Breast epithelium (tissue), 3 donors: ENCODE measurements around the gene TNKS1BP1.

Experiments
- CTCF ChIP-seq, 3 donors: fragments of 450-650 bp; IDR thresholded peaks; one replicate each; pipeline ENCODE4 v1.5.1; 2016 to 2017; ENCODE audit warnings: antibody characterized with exemption in 3 of 3, mild to moderate bottlenecking in 3 of 3, moderate library complexity in 3 of 3
- POLR2A ChIP-seq: fragments of 450-650 bp; IDR thresholded peaks from one replicate; pipeline ENCODE4 v1.6.1; 2016; ENCODE audit warnings: antibody characterized with exemption, mild to moderate bottlenecking, moderate library complexity
- POLR2AphosphoS5 ChIP-seq, 3 donors: sonication (generic); formaldehyde crosslinking; IDR thresholded peaks; one replicate each; pipeline ENCODE4 v1.6.1; 2017; ENCODE audit warnings: antibody characterized with exemption in 3 of 3

- no peak for TF ChIP-seq POLR2A
- peak; percentile 55 to 81 (median 59) for TF ChIP-seq CTCF (IDR thresholded peaks at IDR 0.05)
- no peak for TF ChIP-seq POLR2AphosphoS5 (IDR thresholded peaks at IDR 0.05)
Observed at GRCh38 chr11:57349491-57350274, 24.9 kb upstream of the TNKS1BP1 start.
